GM21529 (cell line): ENCODE measurements around the gene CAPNS1.
"Not testable (repeated sequence)": the region's sequence is repeated elsewhere in the genome, so short reads cannot be mapped to it uniquely, and the experiment has no call there.

Experiments used
- ATAC-seq: cut with Tn5 transposase; IDR thresholded peaks from one replicate; pipeline ENCODE4 v1.9.1; 2021; ENCODE audit not compliant: unreplicated experiment

CAPNS1 gene

GRCh38 chr19:36149673-36150406, 10.0 kb downstream of the CAPNS1 start:
- ATAC-seq: no peak

- ATAC-seq: no peak
Observed at GRCh38 chr19:36150586-36150985, 10.7 kb downstream of the CAPNS1 start.

- ATAC-seq: no peak
Observed at GRCh38 chr19:36151144-36152018, 11.5 kb downstream of the CAPNS1 start.

GRCh38 chr19:36152019-36152351, 12.1 kb downstream of the CAPNS1 start:
- no peak for ATAC-seq

- ATAC-seq: no peak
Observed at GRCh38 chr19:36152352-36153091, 12.7 kb downstream of the CAPNS1 start, which contains the start of gene COX7A1. COX7A1 (minus strand) TSS chr19:36152447; CDS start chr19:36152407, 40 bp downstream.

GRCh38 chr19:36153126-36153525, 13.3 kb downstream of the CAPNS1 start:
- ATAC-seq: no peak

GRCh38 chr19:36160821-36161596, 21.1 kb downstream of the CAPNS1 start:
- no peak for ATAC-seq

- ATAC-seq: no peak
Observed at GRCh38 chr19:36163813-36164212, 23.9 kb downstream of the CAPNS1 start.

GRCh38 chr19:36169084-36169760, 29.4 kb downstream of the CAPNS1 start:
- no peak for ATAC-seq

- ATAC-seq: no peak
Observed at GRCh38 chr19:36172852-36173251, 33.0 kb downstream of the CAPNS1 start.

- ATAC-seq: not testable (repeated sequence)
Observed at GRCh38 chr19:36173846-36174245, 34.0 kb downstream of the CAPNS1 start.

- ATAC-seq: not testable (repeated sequence)
Observed at GRCh38 chr19:36179077-36179476, 39.2 kb downstream of the CAPNS1 start.

GRCh38 chr19:36182612-36183244, 42.9 kb downstream of the CAPNS1 start:
- ATAC-seq: no peak

GRCh38 chr19:36183245-36183628, 43.4 kb downstream of the CAPNS1 start:
- no peak for ATAC-seq

- not testable (repeated sequence) for ATAC-seq
Observed at GRCh38 chr19:36186722-36187121, 46.9 kb downstream of the CAPNS1 start.

GRCh38 chr19:36196249-36196648, 56.4 kb downstream of the CAPNS1 start:
- no peak for ATAC-seq

GRCh38 chr19:36198119-36198518, 58.3 kb downstream of the CAPNS1 start:
- no peak for ATAC-seq
